Activated T-cell treated with anti-CD3 and anti-CD28 coated beads for 48 hours (primary cell): ENCODE results near the gene GLRX.

Experiments
- DNase-seq: peaks from one replicate; pipeline ENCODE4 v3.0.0-alpha.2; 2020; ENCODE audit warnings: low read depth

The GLRX gene

GRCh38 chr5:95780597-95780996, 41.9 kb downstream of the GLRX start:
- DNase-seq = no peak

GRCh38 chr5:95779611-95780010, 42.9 kb downstream of the GLRX start:
- no peak for DNase-seq

- DNase-seq = no peak
Observed at GRCh38 chr5:95778713-95779436, 43.7 kb downstream of the GLRX start.

GRCh38 chr5:95777441-95777840, 45.1 kb downstream of the GLRX start:
- DNase-seq = no peak

- no peak for DNase-seq
Observed at GRCh38 chr5:95773335-95774059, 49.0 kb downstream of the GLRX start.

GRCh38 chr5:95771892-95772291, 50.6 kb downstream of the GLRX start:
- no peak for DNase-seq

GRCh38 chr5:95770830-95771708, 51.5 kb downstream of the GLRX start:
- DNase-seq = no peak

GRCh38 chr5:95768731-95769130, 53.8 kb downstream of the GLRX start:
- no peak for DNase-seq

- DNase-seq = no peak
Observed at GRCh38 chr5:95763941-95764340, 58.6 kb downstream of the GLRX start.
